ENCODE data around the gene PARD3. TPM values are rescaled to one million over a fixed set of nuclear protein-coding genes. Genes with fewer than 3 reads are reported as not detected.
A peak's percentile ranks its signal among the peaks of the same experiment; 100 is the strongest.

PARD3 gene
- total and polyA plus RNA-seq, 2 donors (not counting 3 experiments of a cell fraction or from before 2014, with no cell fraction given) = 7.3 to 24.1 TPM

- dilution Hi-C loops (cut with MboI; ENCODE audit: extremely low pct_ligation_motif_present, low sequenced_read_pairs) = no loop called here
- ChIA-PET POLR2A (no interaction called here), CTCF (interaction anchor here (0.8 to 1.1 kb wide), 5 partner anchors 12 to 333 kb away, joined by 3 to 7 read pairs (median 3); no protein-coding TSS in a partner anchor)
Observed at GRCh38 chr10:34677591-34677990, 137.5 kb downstream of the PARD3 start.

More at GRCh38 chr10:34677591-34677990, 137.5 kb downstream of the PARD3 start:
- H3K27ac ChIP-seq (ENCODE audit: insufficient read depth, low read depth, low read length) = no peak overlapping the region
- H3K36me3 ChIP-seq (ENCODE audit: control insufficient read depth in 2 of 2, extremely low read depth in 1 of 2, insufficient read depth in 2 of 2, low read length in 2 of 2) = no peaks in the 10 kb centered on the region
- H3K9me3 ChIP-seq (replicated peaks; ENCODE audit: control insufficient read depth, insufficient read depth, low read length) = no peaks in the 10 kb centered on the region
- H3K9ac ChIP-seq (replicated peaks; ENCODE audit: extremely low read depth, insufficient read depth, low read length) = no peak overlapping the region
- no peaks in the 10 kb centered on the region for H3K4me1 ChIP-seq (ENCODE audit: control insufficient read depth, extremely low read depth, insufficient read depth, low read length)
- TF ChIP-seq GATA2 (IDR thresholded peaks at IDR 0.05; ENCODE audit: insufficient read depth, insufficient read length, low read depth, low read length) (no peak), FOS (IDR thresholded peaks at IDR 0.05; ENCODE audit: borderline replicate concordance, insufficient read depth, low read length) (no peak), CTCF (IDR thresholded peaks at IDR 0.05; ENCODE audit: extremely low read depth in 1 of 2, insufficient read depth in 1 of 2, low read depth in 1 of 2, low read length in 2 of 2) (peak in 1 of 2 donors; percentile 4), POLR2A (IDR thresholded peaks at IDR 0.05; ENCODE audit: low read depth, low read length) (no peak)
- no TSS peak for BruUV-seq (replicated peaks)
- intact Hi-C loops (cut with micrococcal nuclease) = no loop called here
- H4K20me1 ChIP-seq (replicated peaks; ENCODE audit: control insufficient read depth, extremely low read depth, insufficient read depth, low read length) = no peaks in the 10 kb centered on the region
- H3K4me2 ChIP-seq (ENCODE audit: insufficient read depth, low read length) = no peak overlapping the region
- no peaks in the 10 kb centered on the region for H3K27me3 ChIP-seq (ENCODE audit: control insufficient read depth in 2 of 2, insufficient read depth in 2 of 2, low read length in 2 of 2)
- no peaks in the 10 kb centered on the region for H3K9me1 ChIP-seq (replicated peaks; ENCODE audit: control insufficient read depth, extremely low read depth, insufficient read depth, low read length)
- DNase-seq (ENCODE audit: low read depth, low spot score) = no peak
- no peak overlapping the region for H3K4me3 ChIP-seq (replicated peaks in 1 of 3; ENCODE audit: insufficient read depth in 1 of 3, low read depth in 1 of 3, low read length in 3 of 3)
- H3K79me2 ChIP-seq (ENCODE audit: control insufficient read depth, insufficient read depth, low read length) = no peaks in the 10 kb centered on the region
- H2AFZ ChIP-seq (ENCODE audit: low read depth, low read length) = no peak overlapping the region
- peak; percentile 31 for FAIRE-seq
